Medulla oblongata (tissue), 1 donor: ENCODE results near the gene KRT74.

Experiments used
- DNase-seq: peaks from one replicate; pipeline ENCODE4 v3.0.0-alpha.2; 2015; ENCODE audit errors: extremely low spot score

Gene KRT74

GRCh38 chr12:52521568-52522266 is 51.9 kb downstream of the KRT74 start:
- no peak for DNase-seq

- DNase-seq = no peak
These were observed 52.5 kb downstream of the KRT74 start for GRCh38 chr12:52521175-52521567.

- no peak for DNase-seq
These were observed 53.6 kb downstream of the KRT74 start, which contains the start of gene KRT5 for GRCh38 chr12:52519826-52520662. TSS of gene KRT5 (minus strand) at chr12:52520394. CDS start at chr12:52520296, 98 bp downstream.

- no peak for DNase-seq
These were observed 54.3 kb downstream of the KRT74 start for GRCh38 chr12:52519387-52519703.

GRCh38 chr12:52518574-52519386 is 54.9 kb downstream of the KRT74 start:
- no peak for DNase-seq

GRCh38 chr12:52517888-52518287 is 55.8 kb downstream of the KRT74 start:
- no peak for DNase-seq

GRCh38 chr12:52517005-52517835 is 56.4 kb downstream of the KRT74 start:
- no peak for DNase-seq

- no peak for DNase-seq
These were observed 57.5 kb downstream of the KRT74 start for GRCh38 chr12:52515927-52516831.
